HCT116 (cell line): ENCODE data around the gene NFS1. TPM values are rescaled to one million over a fixed set of nuclear protein-coding genes. Genes with fewer than 3 reads are reported as not detected.

ENCODE experiments used
- ATAC-seq: fragments of 200-7000 bp; cut with Tn5 transposase; 2 replicates; pipeline ENCODE4 v1.9.1; 2020; ENCODE audit warnings: mild to moderate bottlenecking, moderate library complexity
- BruUV-seq: library from RNA; stranded (reverse); fragments of 400-500 nt; replicated peaks from 2 replicates; lab custom pipeline; 2021; lab: Mats Ljungman, UMichigan
- CTCF ChIA-PET: fragments of 300-600 bp; sonication (Branson Sonifier 250); formaldehyde crosslinking; loops from one replicate; lab custom pipeline; 2021; ENCODE audit warnings: antibody characterized with exemption; lab: Charles Lee
- POLR2A ChIA-PET: fragments of 300-600, 350-600 bp; sonication (Branson Sonifier 250); formaldehyde crosslinking; loops from one replicate; lab custom pipeline; 2021; ENCODE audit warnings: antibody characterized with exemption; lab: Charles Lee
- RAD21 ChIA-PET, 2 experiments: fragments of 300-600 bp; sonication (Branson Sonifier 250); formaldehyde crosslinking; loops; one replicate each; lab custom pipeline; 2023; ENCODE audit warnings: low total read pairs in 2 of 2; ENCODE audit not compliant: uncharacterized antibody in 2 of 2, unreplicated experiment in 2 of 2, low non-redundant PET in 1 of 2; lab: Charles Lee
- DNase-seq: peaks from one replicate; pipeline ENCODE4 v3.0.0-alpha.2; 2010; ENCODE audit warnings: low read depth, low spot score
- H2AFZ ChIP-seq: fragments of 200-600 bp; shearing (Covaris generic), sonication (generic); 2 replicates; pipeline ENCODE4 v1.6.1; 2017; ENCODE audit warnings: low read depth, mixed run types, mixed read lengths, antibody characterized with exemption, low read length; ENCODE audit not compliant: poor library complexity, severe bottlenecking
- H3K27ac ChIP-seq: 2 replicates; pipeline ENCODE4 v1.5.1; 2012; ENCODE audit warnings: low read depth, low read length
- H3K27me3 ChIP-seq: fragments of 200-600 bp; sonication (generic); 2 replicates; pipeline ENCODE4 v1.6.1; 2016; ENCODE audit warnings: mixed run types, low read length, mixed read lengths; ENCODE audit not compliant: insufficient read depth
- H3K36me3 ChIP-seq, 2 experiments: fragments of 200-500 bp in 1 of 2; fragments of 200-600 bp in 1 of 2; sonication (Bioruptor generic) in 1 of 2; sonication (generic) in 1 of 2; 2 replicates each; pipeline versions ENCODE4 v1.5.1 to v1.6.1; 2014 to 2016; ENCODE audit warnings: low read length in 2 of 2, inconsistent platforms in 1 of 2, mixed read lengths in 1 of 2, mixed run types in 1 of 2; ENCODE audit not compliant: insufficient read depth in 2 of 2, control insufficient read depth in 1 of 2
- H3K4me1 ChIP-seq, 2 experiments: fragments of 200-600 bp in 1 of 2; sonication (generic) in 1 of 2; 2 replicates each; pipeline versions ENCODE4 v1.5.1 to v1.6.1; 2012 to 2017; ENCODE audit warnings: low read length in 2 of 2, inconsistent platforms in 1 of 2, mild to moderate bottlenecking in 1 of 2, mixed read lengths in 1 of 2, mixed run types in 1 of 2, moderate library complexity in 1 of 2; ENCODE audit not compliant: insufficient read depth in 2 of 2, control insufficient read depth in 1 of 2
- H3K4me2 ChIP-seq: fragments of 200-600 bp; sonication (generic); 2 replicates; pipeline ENCODE4 v1.6.1; 2017; ENCODE audit warnings: mixed run types, low read length, mixed read lengths
- H3K4me3 ChIP-seq, 2 experiments: fragments of 200-600 bp in 1 of 2; sonication (generic) in 1 of 2; replicated peaks in 1 of 2; 2 replicates each; pipeline ENCODE4 v1.5.1; 2011 to 2016; ENCODE audit warnings: low read length in 2 of 2, control low read depth in 1 of 2, low read depth in 1 of 2, mild to moderate bottlenecking in 1 of 2, mixed read lengths in 1 of 2, mixed run types in 1 of 2
- H3K79me2 ChIP-seq: fragments of 200-600 bp; sonication (generic); 2 replicates; pipeline ENCODE4 v1.6.1; 2017; ENCODE audit warnings: mild to moderate bottlenecking, mixed run types, low read length, moderate library complexity, mixed read lengths; ENCODE audit not compliant: insufficient read depth
- H3K9ac ChIP-seq: fragments of 200-600 bp; sonication (generic); 2 replicates; pipeline ENCODE4 v1.6.1; 2016; ENCODE audit warnings: low read length, mixed read lengths
- H3K9me2 ChIP-seq: fragments of 200-600 bp; sonication (generic), shearing (Covaris generic); 2 replicates; pipeline ENCODE4 v1.6.1; 2017; ENCODE audit warnings: mixed run types, mild to moderate bottlenecking, moderate library complexity; ENCODE audit not compliant: insufficient read depth
- H3K9me3 ChIP-seq, 2 experiments: fragments of 200-500 bp in 1 of 2; fragments of 200-600 bp in 1 of 2; sonication (Bioruptor generic) in 1 of 2; sonication (generic) in 1 of 2; 2 replicates each; pipeline ENCODE4 v1.6.1; 2014 to 2017; ENCODE audit warnings: low read length in 2 of 2, mixed read lengths in 2 of 2, inconsistent platforms in 1 of 2, low read depth in 1 of 2, mild to moderate bottlenecking in 1 of 2, mixed run types in 1 of 2, moderate library complexity in 1 of 2; ENCODE audit not compliant: control insufficient read depth in 1 of 2, insufficient read depth in 1 of 2
- H4K20me1 ChIP-seq: fragments of 200-600 bp; sonication (generic), shearing (Covaris generic); 2 replicates; pipeline ENCODE4 v1.6.1; 2017; ENCODE audit warnings: mixed run types, mild to moderate bottlenecking, moderate library complexity; ENCODE audit not compliant: insufficient read depth
- ATF3 ChIP-seq: IDR thresholded peaks from 2 replicates; pipeline ENCODE4 v1.6.1; 2012
- CBX3 ChIP-seq: IDR thresholded peaks from 2 replicates; pipeline ENCODE4 v1.6.1; 2012; ENCODE audit warnings: low read depth
- EGR1 ChIP-seq: IDR thresholded peaks from 2 replicates; pipeline ENCODE4 v1.6.1; 2012; ENCODE audit warnings: low read depth
- ELF1 ChIP-seq: IDR thresholded peaks from 2 replicates; pipeline ENCODE4 v1.6.1; 2012; ENCODE audit warnings: low read depth, borderline replicate concordance
- MAX ChIP-seq: IDR thresholded peaks from 2 replicates; pipeline ENCODE4 v1.6.1; 2012
- RAD21 ChIP-seq: IDR thresholded peaks from 2 replicates; pipeline ENCODE4 v1.6.1; 2012; ENCODE audit warnings: low read depth, mild to moderate bottlenecking
- REST ChIP-seq: IDR thresholded peaks from 2 replicates; pipeline ENCODE4 v1.6.1; 2012; ENCODE audit warnings: low read depth
- SIN3A ChIP-seq: IDR thresholded peaks from 2 replicates; pipeline ENCODE4 v1.6.1; 2012; ENCODE audit warnings: low read depth
- SRF ChIP-seq: IDR thresholded peaks from 2 replicates; pipeline ENCODE4 v1.6.1; 2012; ENCODE audit warnings: low read depth
- TCF7L2 ChIP-seq: IDR thresholded peaks from 2 replicates; pipeline ENCODE4 v1.7.0; 2011; ENCODE audit warnings: borderline replicate concordance, inconsistent platforms; ENCODE audit not compliant: insufficient read depth, insufficient read length; ENCODE audit errors: extremely low read depth
- ZFX ChIP-seq: fragments of 450-650 bp; IDR thresholded peaks from 2 replicates; pipeline ENCODE4 v1.6.1; 2017
- ZNF274 ChIP-seq: fragments of 200-500 bp; sonication (Bioruptor generic); IDR thresholded peaks from 2 replicates; pipeline ENCODE4 v1.6.1; 2014; ENCODE audit warnings: mild to moderate bottlenecking, low read depth, low read length, inconsistent platforms
- intact Hi-C: fragments of 100-400 bp; cut with micrococcal nuclease; formaldehyde crosslinking; loops from 2 replicates; pipeline ENCODE4 v1.10.0; 2022
- total RNA-seq: library from RNA; stranded (reverse); gene quantifications from one replicate; pipeline ENCODE4 v1.2.1, GENCODE V29; 2021; ENCODE audit not compliant: unreplicated experiment
- TF ChIP-seq, protein P1 (sequence below), 3 experiments: fragments of 200-600 bp in 1 of 3; sonication (generic) in 1 of 3; IDR thresholded peaks in 2 of 3; conservative IDR thresholded peaks in 1 of 3; 2 replicates each; pipeline ENCODE4 v1.5.1; 2012 to 2017; ENCODE audit warnings: low read depth in 2 of 3, low read length in 2 of 3, antibody characterized with exemption in 1 of 3, borderline replicate concordance in 1 of 3, control low read depth in 1 of 3, mild to moderate bottlenecking in 1 of 3, mixed read lengths in 1 of 3, mixed run types in 1 of 3, moderate library complexity in 1 of 3; ENCODE audit not compliant: insufficient read depth in 1 of 3

The NFS1 gene
- total RNA-seq, 1 experiment from 2014 or later = 33.9 TPM

DNA sequence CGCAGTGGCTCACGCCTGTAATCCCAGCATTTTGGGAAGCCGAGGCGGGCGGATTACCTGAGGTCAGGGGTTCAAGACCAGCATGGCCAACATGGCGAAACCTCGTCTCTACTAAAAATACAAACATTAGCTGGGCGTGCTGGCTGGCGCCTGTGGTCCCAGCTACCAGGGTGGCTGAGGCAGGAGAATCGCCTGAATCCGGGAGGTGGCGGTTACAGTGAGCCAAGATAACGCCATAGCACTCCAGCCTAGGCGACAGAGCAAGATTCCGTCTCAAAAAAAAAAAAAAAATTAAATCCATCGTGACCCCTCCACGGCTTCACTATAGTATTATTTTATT, 33.2 kb downstream of the NFS1 start:
- POLR2A ChIA-PET = interaction anchor here (0.7 to 1.1 kb wide), 2 partner anchors 57 to 211 kb away, joined by 3 read pairs; no protein-coding TSS in a partner anchor
- Histone ChIP-seq H3K4me1 (peaks cover 25 to 34% of the 10 kb centered on the region in 2 experiments), H3K9me3 (no peaks in the 10 kb centered on the region), H3K79me2 (peaks cover 38% of the 10 kb centered on the region), H4K20me1 (peaks cover 25% of the 10 kb centered on the region; the same call in 1 of the 2 replicates), H2AFZ (no peak overlapping the region), H3K27me3 (no peaks in the 10 kb centered on the region), H3K9ac (no peak overlapping the region), H3K27ac (no peak overlapping the region), H3K9me2 (no peaks in the 10 kb centered on the region), H3K4me2 (no peak overlapping the region), H3K36me3 (peaks cover 5 to 16% of the 10 kb centered on the region in 2 experiments; a peak in 2 of 4 replicates), H3K4me3 (no peak overlapping the region)
- CTCF ChIA-PET = no interaction called here
- intact Hi-C loops = no loop called here
- DNase-seq = no peak
- RAD21 ChIA-PET = no interaction called here
- TF ChIP-seq, protein P1, sequence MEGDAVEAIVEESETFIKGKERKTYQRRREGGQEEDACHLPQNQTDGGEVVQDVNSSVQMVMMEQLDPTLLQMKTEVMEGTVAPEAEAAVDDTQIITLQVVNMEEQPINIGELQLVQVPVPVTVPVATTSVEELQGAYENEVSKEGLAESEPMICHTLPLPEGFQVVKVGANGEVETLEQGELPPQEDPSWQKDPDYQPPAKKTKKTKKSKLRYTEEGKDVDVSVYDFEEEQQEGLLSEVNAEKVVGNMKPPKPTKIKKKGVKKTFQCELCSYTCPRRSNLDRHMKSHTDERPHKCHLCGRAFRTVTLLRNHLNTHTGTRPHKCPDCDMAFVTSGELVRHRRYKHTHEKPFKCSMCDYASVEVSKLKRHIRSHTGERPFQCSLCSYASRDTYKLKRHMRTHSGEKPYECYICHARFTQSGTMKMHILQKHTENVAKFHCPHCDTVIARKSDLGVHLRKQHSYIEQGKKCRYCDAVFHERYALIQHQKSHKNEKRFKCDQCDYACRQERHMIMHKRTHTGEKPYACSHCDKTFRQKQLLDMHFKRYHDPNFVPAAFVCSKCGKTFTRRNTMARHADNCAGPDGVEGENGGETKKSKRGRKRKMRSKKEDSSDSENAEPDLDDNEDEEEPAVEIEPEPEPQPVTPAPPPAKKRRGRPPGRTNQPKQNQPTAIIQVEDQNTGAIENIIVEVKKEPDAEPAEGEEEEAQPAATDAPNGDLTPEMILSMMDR (IDR thresholded peaks at IDR 0.05 in 2 of 3, conservative IDR thresholded peaks at IDR 0.05 in 1 of 3; ENCODE audit: borderline replicate concordance in 1 of 3, insufficient read depth in 1 of 3, low read depth in 2 of 3, low read length in 2 of 3) = no peak
- TF ChIP-seq ELF1 (no peak), ZFX (no peak)
- no peak for ATAC-seq
- no TSS peak for BruUV-seq

DNA sequence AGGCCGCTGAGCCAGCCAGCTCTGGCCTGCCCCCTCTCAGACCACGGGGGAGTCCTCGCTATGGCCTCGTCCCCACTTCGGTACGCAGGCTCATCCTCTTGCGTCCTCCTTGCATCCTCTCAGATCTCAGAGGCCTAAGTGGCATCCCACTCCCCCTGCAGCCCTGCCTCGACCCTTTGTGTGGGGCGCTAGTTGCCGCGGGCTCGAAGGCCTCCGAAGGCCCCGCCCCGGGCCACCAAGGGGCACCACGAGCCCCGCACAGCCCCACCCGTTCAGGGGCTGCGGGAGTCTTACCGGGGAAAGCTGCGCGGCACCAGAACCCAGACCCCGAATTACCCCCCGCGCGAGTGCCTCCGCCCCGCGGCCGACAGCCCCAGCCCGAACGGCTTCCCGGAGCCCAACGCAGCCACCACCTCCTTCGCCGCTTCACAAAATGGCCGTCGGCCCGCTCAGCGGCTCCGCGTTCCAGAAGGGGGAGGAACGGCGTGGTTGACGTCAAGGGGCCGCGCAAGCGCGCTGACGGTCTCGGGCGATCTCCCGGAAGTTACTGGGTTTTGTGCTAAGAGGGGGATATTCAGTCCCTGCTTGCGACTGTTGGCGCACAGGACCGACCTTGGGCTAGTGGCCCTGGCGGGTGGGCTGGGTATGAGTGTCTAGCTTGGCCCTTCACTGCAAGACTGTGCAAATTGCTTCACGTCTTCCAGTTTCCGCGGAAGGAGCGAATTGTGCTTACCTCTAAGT, 34.5 kb downstream of the NFS1 start, which contains the start of the genes CPNE1 and RBM12:
CPNE1 (minus strand) TSS at position 435 of the 741 bp plus-strand sequence. CDS start 31,977 bp downstream, outside the sequence.
RBM12 (minus strand) TSS at position 435 of the 741 bp plus-strand sequence. CDS start 9,578 bp downstream, outside the sequence.
- ChIA-PET CTCF (no interaction called here), POLR2A (interaction anchor here (0.6 to 1.0 kb wide), 2 partner anchors 45 to 78 kb away, joined by 3 to 5 read pairs; partner anchors contain the start of gene RBM39)
- TF ChIP-seq ZNF274 (no peak), EGR1 (no peak), ATF3 (no peak), REST (no peak), SRF (no peak), CBX3 (no peak), RAD21 (no peak), MAX (peak; percentile 75; the same call in 1 of the 2 replicates), SIN3A (no peak), TCF7L2 (no peak)

More for the DNA sequence above, 34.5 kb downstream of the NFS1 start, which contains the start of the genes CPNE1 and RBM12:
- Histone ChIP-seq H2AFZ (no peak within 1 kb of the TSS), H4K20me1 (peaks cover 38% of the 10 kb centered on the region), H3K36me3 (peaks cover 5 to 6% of the 10 kb centered on the region in 2 experiments; a peak in 2 of 4 replicates), H3K9me3 (no peaks in the 10 kb centered on the region), H3K9ac (peak within 1 kb of the TSS; percentile 97), H3K4me2 (peak within 1 kb of the TSS; percentile 80), H3K27me3 (no peaks in the 10 kb centered on the region), H3K27ac (peak within 1 kb of the TSS; percentile 88), H3K4me1 (peaks cover 31 to 43% of the 10 kb centered on the region in 2 experiments), H3K79me2 (peaks cover 51% of the 10 kb centered on the region), H3K4me3 (peak within 1 kb of the TSS; percentile 79 to 87), H3K9me2 (no peaks in the 10 kb centered on the region)
- intact Hi-C loops = no loop called here
- DNase-seq = peak; percentile 83
- no TSS peak for BruUV-seq
- peak; percentile 88 for ATAC-seq
- RAD21 ChIA-PET = no interaction called here
